B cell (primary cell): ENCODE data around the gene P3H3.

Experiments used
- EZH2 ChIP-seq: IDR thresholded peaks from 2 replicates; pipeline ENCODE4 v1.6.1; 2012; ENCODE audit warnings: borderline replicate concordance, low read depth, mild to moderate bottlenecking, moderate library complexity, low read length; ENCODE audit not compliant: insufficient read depth, poor library complexity, severe bottlenecking
- TF ChIP-seq, protein P1 (sequence below): fragments of 200-600 bp; IDR thresholded peaks from one replicate; pipeline ENCODE4 v1.8.0; 2022; ENCODE audit warnings: antibody characterized with exemption, mild to moderate bottlenecking

GRCh38 chr12:6846316-6846869, 18.2 kb downstream of the P3H3 start:
- TF ChIP-seq, protein P1, sequence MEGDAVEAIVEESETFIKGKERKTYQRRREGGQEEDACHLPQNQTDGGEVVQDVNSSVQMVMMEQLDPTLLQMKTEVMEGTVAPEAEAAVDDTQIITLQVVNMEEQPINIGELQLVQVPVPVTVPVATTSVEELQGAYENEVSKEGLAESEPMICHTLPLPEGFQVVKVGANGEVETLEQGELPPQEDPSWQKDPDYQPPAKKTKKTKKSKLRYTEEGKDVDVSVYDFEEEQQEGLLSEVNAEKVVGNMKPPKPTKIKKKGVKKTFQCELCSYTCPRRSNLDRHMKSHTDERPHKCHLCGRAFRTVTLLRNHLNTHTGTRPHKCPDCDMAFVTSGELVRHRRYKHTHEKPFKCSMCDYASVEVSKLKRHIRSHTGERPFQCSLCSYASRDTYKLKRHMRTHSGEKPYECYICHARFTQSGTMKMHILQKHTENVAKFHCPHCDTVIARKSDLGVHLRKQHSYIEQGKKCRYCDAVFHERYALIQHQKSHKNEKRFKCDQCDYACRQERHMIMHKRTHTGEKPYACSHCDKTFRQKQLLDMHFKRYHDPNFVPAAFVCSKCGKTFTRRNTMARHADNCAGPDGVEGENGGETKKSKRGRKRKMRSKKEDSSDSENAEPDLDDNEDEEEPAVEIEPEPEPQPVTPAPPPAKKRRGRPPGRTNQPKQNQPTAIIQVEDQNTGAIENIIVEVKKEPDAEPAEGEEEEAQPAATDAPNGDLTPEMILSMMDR: no peak
- TF ChIP-seq EZH2: no peak
